ENCODE data around the gene TBC1D2.

TBC1D2 gene

DNA sequence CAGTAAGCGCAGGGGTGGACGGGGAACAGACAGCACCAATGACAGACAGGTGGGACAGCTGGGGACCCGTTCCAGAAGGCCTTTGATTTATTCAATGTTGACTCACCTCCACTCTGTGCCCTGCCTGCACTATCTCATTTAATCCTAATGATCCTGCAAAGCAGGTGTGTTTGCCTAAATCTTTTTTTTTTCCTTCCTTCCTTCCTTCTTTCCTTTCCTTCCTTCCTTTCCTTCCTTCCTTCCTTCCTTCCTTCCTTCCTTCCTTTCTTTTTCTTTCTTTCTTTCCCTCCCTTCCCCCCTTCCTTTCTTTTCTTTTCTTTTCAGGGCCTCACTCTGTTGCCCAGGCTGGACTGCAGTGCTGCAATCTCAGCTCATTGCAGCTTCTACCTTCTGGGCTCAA lies 45.9 kb downstream of the TBC1D2 start:
- Histone ChIP-seq H4K20me1 (ENCODE audit: insufficient read depth, low read length) (no peaks in the 10 kb centered on the region), H3K36me3 (ENCODE audit: insufficient read depth, low read length) (no peaks in the 10 kb centered on the region; the same call in 1 of the 2 replicates), H3K9me2 (ENCODE audit: low read depth, low read length) (no peaks in the 10 kb centered on the region), H3F3A (ENCODE audit: insufficient read depth, low read length) (no peaks in the 10 kb centered on the region), H3K4me1 (ENCODE audit: insufficient read depth, low read length, severe bottlenecking) (peaks cover 13% of the 10 kb centered on the region), H3K27ac (ENCODE audit: low read depth, low read length, poor library complexity, severe bottlenecking) (no peak overlapping the region), H3K27me3 (ENCODE audit: insufficient read depth, low read length) (no peaks in the 10 kb centered on the region), H3K9me3 (ENCODE audit: low read length) (no peaks in the 10 kb centered on the region), H2AFZ (ENCODE audit: low read length) (no peak overlapping the region), H3K79me2 (ENCODE audit: insufficient read depth, low read length) (no peaks in the 10 kb centered on the region), H3K9ac (ENCODE audit: low read length) (no peak overlapping the region), H3K4me2 (ENCODE audit: low read length) (no peak overlapping the region), H3K4me3 (ENCODE audit: low read depth, low read length, poor library complexity, severe bottlenecking) (no peak overlapping the region)
- TF ChIP-seq, protein P1, sequence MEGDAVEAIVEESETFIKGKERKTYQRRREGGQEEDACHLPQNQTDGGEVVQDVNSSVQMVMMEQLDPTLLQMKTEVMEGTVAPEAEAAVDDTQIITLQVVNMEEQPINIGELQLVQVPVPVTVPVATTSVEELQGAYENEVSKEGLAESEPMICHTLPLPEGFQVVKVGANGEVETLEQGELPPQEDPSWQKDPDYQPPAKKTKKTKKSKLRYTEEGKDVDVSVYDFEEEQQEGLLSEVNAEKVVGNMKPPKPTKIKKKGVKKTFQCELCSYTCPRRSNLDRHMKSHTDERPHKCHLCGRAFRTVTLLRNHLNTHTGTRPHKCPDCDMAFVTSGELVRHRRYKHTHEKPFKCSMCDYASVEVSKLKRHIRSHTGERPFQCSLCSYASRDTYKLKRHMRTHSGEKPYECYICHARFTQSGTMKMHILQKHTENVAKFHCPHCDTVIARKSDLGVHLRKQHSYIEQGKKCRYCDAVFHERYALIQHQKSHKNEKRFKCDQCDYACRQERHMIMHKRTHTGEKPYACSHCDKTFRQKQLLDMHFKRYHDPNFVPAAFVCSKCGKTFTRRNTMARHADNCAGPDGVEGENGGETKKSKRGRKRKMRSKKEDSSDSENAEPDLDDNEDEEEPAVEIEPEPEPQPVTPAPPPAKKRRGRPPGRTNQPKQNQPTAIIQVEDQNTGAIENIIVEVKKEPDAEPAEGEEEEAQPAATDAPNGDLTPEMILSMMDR (IDR thresholded peaks at IDR 0.05; ENCODE audit: low read length) = no peak
- no peak for TF ChIP-seq EZH2 (IDR thresholded peaks at IDR 0.05; ENCODE audit: borderline replicate concordance, low read length)

DNA sequence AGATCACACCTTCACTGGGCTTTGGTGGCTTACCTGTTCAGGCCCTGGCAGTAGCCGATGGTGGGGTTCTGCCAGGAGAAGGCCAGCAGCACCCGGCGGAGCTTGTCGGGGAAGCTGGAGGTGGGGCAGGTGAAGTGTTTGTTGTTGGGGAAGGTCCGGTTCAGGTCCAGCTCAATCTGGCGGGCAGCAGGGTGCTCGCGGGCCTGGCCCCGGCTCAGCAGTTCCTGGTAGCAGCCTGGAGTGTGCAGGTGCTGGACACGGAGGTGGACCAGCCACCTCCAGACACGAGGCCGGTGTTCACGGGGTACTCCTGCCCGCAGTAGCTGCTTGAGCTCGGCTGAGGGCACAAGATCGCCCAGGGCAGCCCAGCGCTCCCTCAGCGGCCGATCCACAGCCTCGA lies 46.8 kb downstream of the TBC1D2 start:
- Histone ChIP-seq H3K9me2 (ENCODE audit: low read depth, low read length) (no peaks in the 10 kb centered on the region), H4K20me1 (ENCODE audit: insufficient read depth, low read length) (no peaks in the 10 kb centered on the region), H3K27me3 (ENCODE audit: insufficient read depth, low read length) (no peaks in the 10 kb centered on the region), H3F3A (ENCODE audit: insufficient read depth, low read length) (no peaks in the 10 kb centered on the region), H3K4me2 (ENCODE audit: low read length) (no peak overlapping the region), H3K9ac (ENCODE audit: low read length) (no peak overlapping the region), H3K27ac (ENCODE audit: low read depth, low read length, poor library complexity, severe bottlenecking) (no peak overlapping the region), H2AFZ (ENCODE audit: low read length) (no peak overlapping the region), H3K79me2 (ENCODE audit: insufficient read depth, low read length) (no peaks in the 10 kb centered on the region), H3K4me1 (ENCODE audit: insufficient read depth, low read length, severe bottlenecking) (peaks cover 13% of the 10 kb centered on the region), H3K36me3 (ENCODE audit: insufficient read depth, low read length) (no peaks in the 10 kb centered on the region; the same call in 1 of the 2 replicates), H3K9me3 (ENCODE audit: low read length) (no peaks in the 10 kb centered on the region), H3K4me3 (ENCODE audit: low read depth, low read length, poor library complexity, severe bottlenecking) (no peak overlapping the region)
- no peak for TF ChIP-seq EZH2 (IDR thresholded peaks at IDR 0.05; ENCODE audit: borderline replicate concordance, low read length)
- TF ChIP-seq, protein P1 (IDR thresholded peaks at IDR 0.05; ENCODE audit: low read length) = no peak

DNA sequence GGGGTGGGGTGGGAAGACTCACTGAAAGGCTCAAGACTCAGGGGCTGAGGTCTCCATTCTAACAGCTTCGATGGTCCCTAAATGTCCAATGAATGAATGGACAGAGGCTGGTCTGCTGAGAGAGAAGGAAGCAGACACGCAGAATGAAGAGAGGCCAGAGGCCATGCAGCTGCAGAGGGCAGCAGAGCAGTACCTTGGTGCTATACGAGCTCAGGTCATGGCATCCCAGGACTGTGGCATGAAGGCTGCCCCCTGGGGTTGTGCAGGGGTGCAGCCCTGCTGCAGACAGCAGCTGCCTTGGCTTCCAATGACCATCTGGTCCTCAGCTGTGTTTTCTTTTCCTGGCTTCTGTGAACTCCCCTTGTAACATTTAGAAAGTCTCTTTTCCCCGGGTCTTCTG lies 47.8 kb downstream of the TBC1D2 start:
- no peak for TF ChIP-seq EZH2 (IDR thresholded peaks at IDR 0.05; ENCODE audit: borderline replicate concordance, low read length)
- TF ChIP-seq, protein P1 (IDR thresholded peaks at IDR 0.05; ENCODE audit: low read length) = peak; percentile 20; the same call in 1 of the 2 replicates
- H3K9me3 ChIP-seq (ENCODE audit: low read length) = no peaks in the 10 kb centered on the region
- H3K79me2 ChIP-seq (ENCODE audit: insufficient read depth, low read length) = no peaks in the 10 kb centered on the region
- no peak overlapping the region for H3K4me2 ChIP-seq (ENCODE audit: low read length)
- no peaks in the 10 kb centered on the region for H4K20me1 ChIP-seq (ENCODE audit: insufficient read depth, low read length)
- H3K27me3 ChIP-seq (ENCODE audit: insufficient read depth, low read length) = no peaks in the 10 kb centered on the region
- H3K36me3 ChIP-seq (ENCODE audit: insufficient read depth, low read length) = no peaks in the 10 kb centered on the region; the same call in 1 of the 2 replicates
- H3F3A ChIP-seq (ENCODE audit: insufficient read depth, low read length) = no peaks in the 10 kb centered on the region
- H3K9ac ChIP-seq (ENCODE audit: low read length) = no peak overlapping the region
- H2AFZ ChIP-seq (ENCODE audit: low read length) = no peak overlapping the region
- no peak overlapping the region for H3K4me3 ChIP-seq (ENCODE audit: low read depth, low read length, poor library complexity, severe bottlenecking)
- peaks cover 13% of the 10 kb centered on the region for H3K4me1 ChIP-seq (ENCODE audit: insufficient read depth, low read length, severe bottlenecking)
- H3K9me2 ChIP-seq (ENCODE audit: low read depth, low read length) = no peaks in the 10 kb centered on the region
- no peak overlapping the region for H3K27ac ChIP-seq (ENCODE audit: low read depth, low read length, poor library complexity, severe bottlenecking)
